MM.1S (cell line): Measurements from ENCODE around the gene RELN.

ENCODE experiments used
- DNase-seq: peaks from one replicate; pipeline ENCODE4 v3.0.0-alpha.2; 2015
- H2AFZ ChIP-seq: fragments of 300-600 bp; sonication (generic); 2 replicates; pipeline ENCODE4 v1.6.0; 2016; ENCODE audit warnings: antibody characterized with exemption, low read length
- H3F3A ChIP-seq: fragments of 300-600 bp; sonication (generic); 2 replicates; pipeline ENCODE4 v1.6.1; 2016; ENCODE audit warnings: mild to moderate bottlenecking, antibody characterized with exemption, low read length, moderate library complexity, mixed read lengths; ENCODE audit not compliant: insufficient read depth
- H3K27ac ChIP-seq: fragments of 300-600 bp; sonication (generic); 2 replicates; pipeline ENCODE4 v1.5.1; 2016; ENCODE audit warnings: mild to moderate bottlenecking, low read length
- H3K27me3 ChIP-seq: fragments of 300-600 bp; sonication (generic); replicated peaks from 2 replicates; pipeline ENCODE4 v1.6.0; 2016; ENCODE audit warnings: low read length; ENCODE audit not compliant: insufficient read depth
- H3K36me3 ChIP-seq: fragments of 300-600 bp; sonication (generic); replicated peaks from 2 replicates; pipeline ENCODE4 v1.6.1; 2016; ENCODE audit warnings: mild to moderate bottlenecking, low read length, mixed read lengths; ENCODE audit not compliant: insufficient read depth
- H3K4me1 ChIP-seq: fragments of 300-600 bp; sonication (generic); 2 replicates; pipeline ENCODE4 v1.6.1; 2016; ENCODE audit warnings: low read length, mixed read lengths
- H3K4me2 ChIP-seq: fragments of 300-600 bp; sonication (generic); 2 replicates; pipeline ENCODE4 v1.6.0; 2016; ENCODE audit warnings: low read depth, low read length
- H3K4me3 ChIP-seq: fragments of 300-600 bp; sonication (generic); 2 replicates; pipeline ENCODE4 v1.5.1; 2016; ENCODE audit warnings: low read length, mixed read lengths
- H3K79me2 ChIP-seq: fragments of 300-600 bp; sonication (generic); 2 replicates; pipeline ENCODE4 v1.6.1; 2016; ENCODE audit warnings: mixed run types, low read length, mixed read lengths
- H3K9ac ChIP-seq: fragments of 300-600 bp; sonication (generic); 2 replicates; pipeline ENCODE4 v1.6.1; 2016; ENCODE audit warnings: low read length, mixed read lengths
- H3K9me2 ChIP-seq: fragments of 300-600 bp; sonication (generic); replicated peaks from 2 replicates; pipeline ENCODE4 v1.6.1; 2016; ENCODE audit warnings: mild to moderate bottlenecking, low read length, mixed read lengths; ENCODE audit not compliant: insufficient read depth
- H3K9me3 ChIP-seq: fragments of 300-600 bp; sonication (generic); replicated peaks from 2 replicates; pipeline ENCODE4 v1.6.1; 2016; ENCODE audit warnings: mild to moderate bottlenecking, low read length, mixed read lengths; ENCODE audit not compliant: insufficient read depth
- H4K20me1 ChIP-seq: fragments of 300-600 bp; sonication (generic); 2 replicates; pipeline ENCODE4 v1.6.1; 2016; ENCODE audit warnings: mild to moderate bottlenecking, low read length, moderate library complexity, mixed read lengths; ENCODE audit not compliant: insufficient read depth
- CTCF ChIP-seq: fragments of 300-600 bp; sonication (generic); IDR thresholded peaks from 2 replicates; pipeline ENCODE4 v1.5.1; 2016; ENCODE audit warnings: antibody characterized with exemption, low read length, mixed read lengths
- EZH2 ChIP-seq: fragments of 300-600 bp; sonication (generic); optimal IDR thresholded peaks from 2 replicates; pipeline ENCODE3; 2017; ENCODE audit warnings: low read depth, mild to moderate bottlenecking, antibody characterized with exemption, low read length, mixed read lengths
- EZH2phosphoT487 ChIP-seq: fragments of 300-600 bp; sonication (generic); IDR thresholded peaks from 2 replicates; pipeline ENCODE4 v1.6.1; 2018; ENCODE audit warnings: antibody characterized with exemption, low read length

Gene RELN

GRCh38 chr7:103921692-103922091, 67.8 kb downstream of the RELN start:
- Histone ChIP-seq H3K79me2 (no peaks in the 10 kb centered on the region), H3F3A (no peaks in the 10 kb centered on the region), H3K4me1 (no peaks in the 10 kb centered on the region), H3K27ac (no peak overlapping the region), H3K9me3 (no peaks in the 10 kb centered on the region), H3K9ac (no peak overlapping the region), H3K4me3 (no peak overlapping the region), H3K27me3 (no peaks in the 10 kb centered on the region), H4K20me1 (no peaks in the 10 kb centered on the region), H3K36me3 (no peaks in the 10 kb centered on the region), H3K9me2 (no peaks in the 10 kb centered on the region), H3K4me2 (no peak overlapping the region), H2AFZ (no peak overlapping the region)
- no peak for TF ChIP-seq CTCF
- no peak for DNase-seq

- Histone ChIP-seq H4K20me1 (no peaks in the 10 kb centered on the region), H3K9ac (no peak overlapping the region), H2AFZ (no peak overlapping the region), H3K4me1 (no peaks in the 10 kb centered on the region), H3K79me2 (no peaks in the 10 kb centered on the region), H3K27me3 (no peaks in the 10 kb centered on the region), H3K27ac (no peak overlapping the region), H3K36me3 (no peaks in the 10 kb centered on the region), H3K4me3 (no peak overlapping the region), H3K9me3 (no peaks in the 10 kb centered on the region), H3K4me2 (no peak overlapping the region), H3F3A (no peaks in the 10 kb centered on the region), H3K9me2 (no peaks in the 10 kb centered on the region)
- TF ChIP-seq EZH2phosphoT487 (no peak), CTCF (no peak), EZH2 (no peak)
- no peak for DNase-seq
Measured at GRCh38 chr7:103919272-103919868, 70.1 kb downstream of the RELN start.

- Histone ChIP-seq H3K4me2 (no peak overlapping the region), H3K9me3 (no peaks in the 10 kb centered on the region), H3F3A (no peaks in the 10 kb centered on the region), H3K9ac (no peak overlapping the region), H3K4me1 (no peaks in the 10 kb centered on the region), H3K27me3 (no peaks in the 10 kb centered on the region), H3K79me2 (no peaks in the 10 kb centered on the region), H3K27ac (no peak overlapping the region), H4K20me1 (no peaks in the 10 kb centered on the region), H2AFZ (no peak overlapping the region), H3K4me3 (no peak overlapping the region), H3K9me2 (no peaks in the 10 kb centered on the region), H3K36me3 (no peaks in the 10 kb centered on the region)
- DNase-seq = no peak
- no peak for TF ChIP-seq CTCF
- TF ChIP-seq EZH2 = no peak
- TF ChIP-seq EZH2phosphoT487 = no peak
Measured at GRCh38 chr7:103918631-103919271, 70.7 kb downstream of the RELN start.
